NB4 (cell line): ENCODE results near the gene CD151.

Source experiments
- POLR2A ChIP-seq: IDR thresholded peaks from 2 replicates; pipeline ENCODE4 v1.6.1; 2011; ENCODE audit warnings: mild to moderate bottlenecking; ENCODE audit not compliant: insufficient read length; ENCODE audit errors: extremely low read depth
- TF ChIP-seq, protein P1 (sequence below): IDR thresholded peaks from one replicate; pipeline ENCODE4 v1.5.1; 2012; ENCODE audit warnings: low read depth, low read length

DNA sequence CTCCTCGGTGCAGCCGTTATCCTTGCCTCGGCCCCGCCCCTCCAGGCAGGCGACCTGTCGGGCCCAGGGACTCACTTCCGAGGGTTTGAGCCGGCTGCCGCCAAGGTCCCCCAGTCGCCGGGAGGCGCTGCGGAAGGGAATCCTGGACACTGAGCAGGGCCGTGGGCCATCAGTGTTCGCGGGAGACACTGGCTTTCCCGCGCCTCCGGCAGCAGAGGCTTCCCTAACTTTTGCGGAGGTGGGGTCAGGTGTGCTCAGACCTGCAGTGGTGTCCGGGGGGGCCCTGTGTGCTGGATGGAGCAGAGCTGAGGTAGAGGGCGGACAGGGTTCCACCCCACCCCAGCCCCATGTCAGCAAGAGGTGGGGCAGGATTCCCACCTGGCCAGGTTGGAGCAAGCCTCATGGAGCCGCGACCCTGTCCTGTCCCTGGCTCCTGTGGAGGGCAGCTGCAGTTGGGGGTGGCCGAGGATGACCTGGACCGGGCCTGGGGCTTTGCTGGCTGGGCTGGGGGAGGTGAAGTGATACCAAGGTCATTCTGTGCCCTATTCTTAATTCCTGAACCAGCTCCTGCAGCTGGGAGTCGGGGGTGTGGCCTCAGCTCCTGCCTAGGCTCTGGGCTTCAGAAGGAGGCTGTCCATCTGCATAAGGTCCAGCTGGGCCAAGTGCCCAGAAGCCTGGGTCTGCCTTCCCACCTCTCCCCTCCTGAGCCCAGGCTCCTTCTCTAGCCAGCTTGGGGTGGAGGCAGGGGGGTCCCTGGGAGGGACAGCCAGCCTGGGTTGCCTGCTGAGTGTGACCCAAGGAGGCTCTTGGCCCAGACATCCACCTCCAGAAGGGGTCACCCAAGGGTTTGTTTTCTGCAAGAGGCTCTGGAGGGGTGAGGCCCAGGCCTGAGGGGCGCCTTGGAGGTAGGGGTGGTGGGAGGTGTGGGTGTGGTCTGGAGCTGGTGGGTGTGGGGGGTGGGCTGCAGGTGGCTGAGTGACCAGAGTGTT, 18.3 kb downstream of the CD151 start:
- TF ChIP-seq, protein P1, sequence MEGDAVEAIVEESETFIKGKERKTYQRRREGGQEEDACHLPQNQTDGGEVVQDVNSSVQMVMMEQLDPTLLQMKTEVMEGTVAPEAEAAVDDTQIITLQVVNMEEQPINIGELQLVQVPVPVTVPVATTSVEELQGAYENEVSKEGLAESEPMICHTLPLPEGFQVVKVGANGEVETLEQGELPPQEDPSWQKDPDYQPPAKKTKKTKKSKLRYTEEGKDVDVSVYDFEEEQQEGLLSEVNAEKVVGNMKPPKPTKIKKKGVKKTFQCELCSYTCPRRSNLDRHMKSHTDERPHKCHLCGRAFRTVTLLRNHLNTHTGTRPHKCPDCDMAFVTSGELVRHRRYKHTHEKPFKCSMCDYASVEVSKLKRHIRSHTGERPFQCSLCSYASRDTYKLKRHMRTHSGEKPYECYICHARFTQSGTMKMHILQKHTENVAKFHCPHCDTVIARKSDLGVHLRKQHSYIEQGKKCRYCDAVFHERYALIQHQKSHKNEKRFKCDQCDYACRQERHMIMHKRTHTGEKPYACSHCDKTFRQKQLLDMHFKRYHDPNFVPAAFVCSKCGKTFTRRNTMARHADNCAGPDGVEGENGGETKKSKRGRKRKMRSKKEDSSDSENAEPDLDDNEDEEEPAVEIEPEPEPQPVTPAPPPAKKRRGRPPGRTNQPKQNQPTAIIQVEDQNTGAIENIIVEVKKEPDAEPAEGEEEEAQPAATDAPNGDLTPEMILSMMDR: no peak
- TF ChIP-seq POLR2A: no peak
